H1 (cell line): ENCODE results near the gene CLASP2. TPM values are rescaled to one million over a fixed set of nuclear protein-coding genes. Genes with fewer than 3 reads are reported as not detected.

Source experiments
- CTCF ChIA-PET: fragments of 300-600 bp; sonication (Branson Sonifier 250); formaldehyde crosslinking; loops from one replicate; lab custom pipeline; 2021; ENCODE audit not compliant: partially characterized antibody; lab: Charles Lee
- POLR2A ChIA-PET: fragments of 300-600 bp; sonication (Branson Sonifier 250); formaldehyde crosslinking; loops from one replicate; lab custom pipeline; 2021; ENCODE audit warnings: inconsistent platforms; ENCODE audit not compliant: partially characterized antibody; lab: Charles Lee
- DNase-seq, 2 experiments: peaks; one replicate each; pipeline versions ENCODE4 v3.0.0 to v3.0.0-alpha.2; 2010 to 2022; ENCODE audit warnings: low spot score in 2 of 2, low read depth in 1 of 2, mixed read lengths in 1 of 2
- FAIRE-seq: peaks from 2 replicates; lab custom pipeline; 2011; peaks lifted over from hg19 to GRCh38; lab: Jason Lieb, UNC
- H2AFZ ChIP-seq: 2 replicates; pipeline ENCODE4 v1.8.1; 2012; ENCODE audit warnings: low read length, inconsistent platforms
- H2AK5ac ChIP-seq: 2 replicates; pipeline ENCODE4 v1.6.1; 2013; ENCODE audit warnings: low read depth, low read length
- H2BK120ac ChIP-seq: replicated peaks from 2 replicates; pipeline ENCODE3; 2013; ENCODE audit warnings: low read depth, low read length, inconsistent platforms
- H2BK12ac ChIP-seq: 2 replicates; pipeline ENCODE4 v1.6.1; 2013; ENCODE audit warnings: low read depth, low read length
- H2BK15ac ChIP-seq: 2 replicates; pipeline ENCODE4 v1.6.1; 2013; ENCODE audit warnings: low read length
- H2BK20ac ChIP-seq: 2 replicates; pipeline ENCODE4 v1.6.1; 2013; ENCODE audit warnings: low read length
- H2BK5ac ChIP-seq: 2 replicates; pipeline ENCODE4 v1.6.1; 2013; ENCODE audit warnings: low read depth, low read length
- H3K14ac ChIP-seq: 2 replicates; pipeline ENCODE4 v1.6.1; 2013; ENCODE audit warnings: inconsistent platforms; ENCODE audit not compliant: insufficient read length
- H3K18ac ChIP-seq: 2 replicates; pipeline ENCODE4 v1.6.1; 2013; ENCODE audit warnings: low read length; ENCODE audit errors: extremely low read depth
- H3K23ac ChIP-seq: 2 replicates; pipeline ENCODE4 v1.6.1; 2013; ENCODE audit warnings: inconsistent platforms; ENCODE audit not compliant: insufficient read length
- H3K23me2 ChIP-seq: 2 replicates; pipeline ENCODE4 v1.6.1; 2013; ENCODE audit warnings: low read depth, low read length
- H3K27ac ChIP-seq: 2 replicates; pipeline ENCODE4 v1.6.1; 2011; ENCODE audit warnings: low read depth, low read length, inconsistent platforms
- H3K27me3 ChIP-seq, 4 experiments: replicated peaks in 1 of 4; 1 replicate in 1 of 4; 2 replicates in 3 of 4; pipeline versions ENCODE4 v1.6.1 to v1.8.1; 2011 to 2013; ENCODE audit warnings: low read length in 3 of 4, mild to moderate bottlenecking in 3 of 4, inconsistent platforms in 2 of 4, mixed read lengths in 2 of 4, moderate library complexity in 1 of 4; ENCODE audit not compliant: control insufficient read depth in 3 of 4, insufficient read depth in 3 of 4; ENCODE audit errors: extremely low read depth in 1 of 4
- H3K36me3 ChIP-seq, 4 experiments: 2 replicates each; pipeline versions ENCODE4 v1.6.1 to v1.8.1; 2011 to 2013; ENCODE audit warnings: mild to moderate bottlenecking in 4 of 4, low read length in 3 of 4, moderate library complexity in 2 of 4, control low read depth in 1 of 4, inconsistent platforms in 1 of 4; ENCODE audit not compliant: insufficient read depth in 4 of 4, control insufficient read depth in 2 of 4
- H3K4ac ChIP-seq: replicated peaks from 2 replicates; pipeline ENCODE3; 2013; ENCODE audit warnings: low read length, low read depth, mixed read lengths, inconsistent platforms; ENCODE audit not compliant: insufficient read length
- H3K4me1 ChIP-seq, 4 experiments: replicated peaks in 1 of 4; 1 replicate in 1 of 4; 2 replicates in 3 of 4; pipeline versions ENCODE4 v1.6.1 to v1.8.1; 2011 to 2013; ENCODE audit warnings: low read length in 3 of 4, inconsistent platforms in 2 of 4, mixed read lengths in 1 of 4; ENCODE audit not compliant: insufficient read depth in 4 of 4, control insufficient read depth in 3 of 4
- H3K4me2 ChIP-seq, 2 experiments: 2 replicates each; pipeline versions ENCODE4 v1.6.1 to v1.8.1; 2011 to 2013; ENCODE audit warnings: low read depth in 2 of 2, low read length in 2 of 2, control low read depth in 1 of 2, inconsistent platforms in 1 of 2, mild to moderate bottlenecking in 1 of 2; ENCODE audit not compliant: insufficient read depth in 1 of 2
- H3K4me3 ChIP-seq, 4 experiments: fragments of 200-600, 300-600 bp in 1 of 4; sonication (generic), shearing (Covaris generic), sonication (Bioruptor Twin) in 1 of 4; 2 replicates each; pipeline versions ENCODE4 v1.5.1 to v1.8.1; 2011 to 2016; ENCODE audit warnings: low read length in 4 of 4, low read depth in 3 of 4, control low read depth in 2 of 4, inconsistent platforms in 2 of 4, mild to moderate bottlenecking in 2 of 4, mixed read lengths in 1 of 4, moderate library complexity in 1 of 4; ENCODE audit not compliant: insufficient read depth in 2 of 4; ENCODE audit errors: extremely low read depth in 1 of 4
- H3K56ac ChIP-seq: replicated peaks from 2 replicates; pipeline ENCODE3; 2013; ENCODE audit warnings: low read depth, mild to moderate bottlenecking, mixed read lengths, low read length, inconsistent platforms; ENCODE audit not compliant: insufficient read length
- H3K79me1 ChIP-seq: 2 replicates; pipeline ENCODE4 v1.6.1; 2013; ENCODE audit warnings: low read depth, low read length, control low read depth
- H3K79me2 ChIP-seq, 2 experiments: 2 replicates each; pipeline versions ENCODE4 v1.6.1 to v1.8.1; 2012 to 2013; ENCODE audit warnings: low read length in 2 of 2, mild to moderate bottlenecking in 2 of 2, inconsistent platforms in 1 of 2; ENCODE audit not compliant: insufficient read depth in 2 of 2, control insufficient read depth in 1 of 2
- H3K9ac ChIP-seq, 4 experiments: replicated peaks in 1 of 4; 1 replicate in 1 of 4; 2 replicates in 3 of 4; pipeline versions ENCODE4 v1.6.1 to v1.8.1; 2011 to 2013; ENCODE audit warnings: low read depth in 3 of 4, low read length in 3 of 4, control low read depth in 2 of 4, mild to moderate bottlenecking in 2 of 4, moderate library complexity in 2 of 4, inconsistent platforms in 1 of 4; ENCODE audit errors: extremely low read depth in 1 of 4
- H3K9me3 ChIP-seq, 2 experiments: 2 replicates each; pipeline versions ENCODE4 v1.6.1 to v1.8.1; 2012 to 2013; ENCODE audit warnings: mild to moderate bottlenecking in 2 of 2, moderate library complexity in 2 of 2, control low read depth in 1 of 2, inconsistent platforms in 1 of 2, low read depth in 1 of 2, low read length in 1 of 2, mixed read lengths in 1 of 2; ENCODE audit not compliant: insufficient read depth in 2 of 2
- H4K20me1 ChIP-seq, 2 experiments: replicated peaks in 1 of 2; 2 replicates each; pipeline versions ENCODE3 to v1.8.1; 2011 to 2013; ENCODE audit warnings: inconsistent platforms in 2 of 2, low read length in 2 of 2, mild to moderate bottlenecking in 1 of 2; ENCODE audit not compliant: insufficient read depth in 2 of 2, control insufficient read depth in 1 of 2
- H4K5ac ChIP-seq: 2 replicates; pipeline ENCODE4 v1.6.1; 2013; ENCODE audit warnings: low read length, low read depth, mixed read lengths, inconsistent platforms; ENCODE audit not compliant: insufficient read length
- H4K8ac ChIP-seq: 2 replicates; pipeline ENCODE4 v1.8.0; 2013; ENCODE audit warnings: mild to moderate bottlenecking, moderate library complexity, low read length, inconsistent platforms; ENCODE audit not compliant: insufficient read depth; ENCODE audit errors: extremely low read depth
- H4K91ac ChIP-seq: replicated peaks from 2 replicates; pipeline ENCODE3; 2013; ENCODE audit warnings: low read length, mixed read lengths, inconsistent platforms; ENCODE audit not compliant: insufficient read length
- ATF2 ChIP-seq: IDR thresholded peaks from 2 replicates; pipeline ENCODE4 v1.6.1; 2012; ENCODE audit warnings: low read length, inconsistent platforms
- CBX5 ChIP-seq: fragments of 300-800, 300-1000 bp; sonication (generic); IDR thresholded peaks from 2 replicates; pipeline ENCODE4 v1.7.1; 2016; ENCODE audit warnings: antibody characterized with exemption, low read length, low read depth
- JUN ChIP-seq: IDR thresholded peaks from 2 replicates; pipeline ENCODE4 v1.6.1; 2011; ENCODE audit warnings: low read depth, mild to moderate bottlenecking, improper control_type of control experiment, low read length
- KDM5A ChIP-seq: fragments of 200-600 bp; IDR thresholded peaks from 2 replicates; pipeline ENCODE4 v1.7.1; 2012; ENCODE audit warnings: mild to moderate bottlenecking, low read length, inconsistent platforms, mixed read lengths
- SIN3A ChIP-seq, 2 experiments: IDR thresholded peaks in 1 of 2; conservative IDR thresholded peaks in 1 of 2; 2 replicates each; pipeline ENCODE4 v1.6.1; 2011 to 2012; ENCODE audit warnings: low read length in 2 of 2, improper control_type of control experiment in 1 of 2, low read depth in 1 of 2, mild to moderate bottlenecking in 1 of 2
- WGBS, 2 experiments: shearing (Covaris generic) in 1 of 2; methylation state at CpG; one replicate each; pipeline versions ENCODE4 v1.1.6 to v1.1.7; 2013 to 2015; ENCODE audit warnings: low lambda C conversion rate in 2 of 2, mixed read lengths in 2 of 2, inconsistent platforms in 1 of 2, low coverage in 1 of 2, missing lambda C conversion rate in 1 of 2; ENCODE audit not compliant: insufficient replicate concordance in 2 of 2, insufficient coverage in 1 of 2, insufficient read length in 1 of 2; ENCODE audit errors: extremely low coverage in 1 of 2, missing lambda C conversion rate in 1 of 2; 5-methylcytosine and 5-hydroxymethylcytosine counted together
- polyA plus RNA-seq, 7 experiments: library from polyadenylated mRNA; depleted of rRNA in 3 of 7; stranded (reverse) in 5 of 7; unstranded in 2 of 7; fragments of >200 nt in 5 of 7; fragments of 200-250 nt in 2 of 7; gene quantifications; 1 replicate in 5 of 7; 2 replicates in 1 of 7; 4 replicates in 1 of 7; pipeline versions ENCODE4 v1.2.1 to v1.2.3, GENCODE V29; 2011 to 2013; ENCODE audit warnings: missing spikeins in 2 of 7, mixed read lengths in 2 of 7
- total RNA-seq: library from RNA; stranded (reverse); fragmentation: NEBNext Ultra II Directional; extraction: Animal tissue kit (Norgen Biotek cat#: 25700); gene quantifications from 2 replicates; pipeline ENCODE4 v1.2.1, GENCODE V29; 2021

CLASP2 gene
- total and polyA plus RNA-seq, 2 of the 8 experiments (the other 6 are each of a cell fraction or from before 2014, with no cell fraction given) = 21.7 to 58.0 TPM

- no peak overlapping the region for H2BK120ac ChIP-seq
- no peak overlapping the region for H3K4me2 ChIP-seq
- no peak overlapping the region for H4K5ac ChIP-seq
- no peak overlapping the region for H3K27ac ChIP-seq
- no peak overlapping the region for H2BK15ac ChIP-seq
- no peak overlapping the region for H3K4ac ChIP-seq
- H3K27me3 ChIP-seq = no peaks in the 10 kb centered on the region
- H3K18ac ChIP-seq = no peak overlapping the region
- H3K4me1 ChIP-seq = peaks cover 0 to 4% (median 2%) of the 10 kb centered on the region in 4 experiments; a peak in 3 of 7 replicates
- CTCF ChIA-PET = interaction anchor here (0.6 to 1.2 kb wide), 4 partner anchors 17 to 209 kb away, joined by 3 to 9 read pairs (median 3); no protein-coding TSS in a partner anchor
- peaks cover 1 to 2% of the 10 kb centered on the region in 2 experiments for H4K20me1 ChIP-seq
- no peak for DNase-seq
- H2AK5ac ChIP-seq = no peak overlapping the region
- H2AFZ ChIP-seq = no peak overlapping the region
- no peak overlapping the region for H4K91ac ChIP-seq
- no peak overlapping the region for H2BK12ac ChIP-seq
- no peak overlapping the region for H4K8ac ChIP-seq
- no peak overlapping the region for H2BK20ac ChIP-seq
- no peak overlapping the region for H3K9ac ChIP-seq
- no peaks in the 10 kb centered on the region; the same call in 1 of the 2 replicates for H3K23me2 ChIP-seq
- no peak overlapping the region for H3K56ac ChIP-seq
- no peak overlapping the region for H3K14ac ChIP-seq
- H3K36me3 ChIP-seq = peaks cover 0 to 4% (median 0%) of the 10 kb centered on the region in 4 experiments; a peak in 1 of 8 replicates
- H3K79me1 ChIP-seq = no peaks in the 10 kb centered on the region
- H2BK5ac ChIP-seq = no peak overlapping the region
- no peak overlapping the region for H3K4me3 ChIP-seq
- FAIRE-seq = no peak
- H3K9me3 ChIP-seq = no peaks in the 10 kb centered on the region
- TF ChIP-seq SIN3A (conservative IDR thresholded peaks at IDR 0.05 in 1 of 2, IDR thresholded peaks at IDR 0.05 in 1 of 2; ENCODE audit: low read depth in 1 of 2, low read length in 2 of 2) = no peak
- no peak for TF ChIP-seq ATF2
- no peak for TF ChIP-seq CBX5
- no peak for TF ChIP-seq KDM5A
- no peak for TF ChIP-seq JUN
- H3K79me2 ChIP-seq = no peaks in the 10 kb centered on the region
- POLR2A ChIA-PET = interaction anchor here (1.0 to 1.1 kb wide), 2 partner anchors 131 to 133 kb away, joined by 3 read pairs; no protein-coding TSS in a partner anchor
- 83% methylated on average over 2 of the region's 2 CpGs; no CpG with 5 or more reads in 1 of the 2 experiments for WGBS, 2 experiments
- no peak overlapping the region for H3K23ac ChIP-seq
These were observed 75.2 kb downstream of the CLASP2 start for GRCh38 chr3:33642806-33643205.
